Measurements from ENCODE around the gene CHRNG. TPM values are rescaled to one million over a fixed set of nuclear protein-coding genes. Genes with fewer than 3 reads are reported as not detected.

Gene CHRNG
- total and polyA plus RNA-seq, 2 donors (not counting 3 experiments of a cell fraction or from before 2014, with no cell fraction given), result not detected

GRCh38 chr2:232586943-232587505 lies 47.5 kb downstream of the CHRNG start:
- DNase-seq (ENCODE audit: low read depth, low spot score), result no peak
- no TSS peak for BruUV-seq (replicated peaks)
- H3K4me2 ChIP-seq (ENCODE audit: insufficient read depth, low read length), result no peak overlapping the region
- no peaks in the 10 kb centered on the region for H3K9me1 ChIP-seq (replicated peaks; ENCODE audit: control insufficient read depth, extremely low read depth, insufficient read depth, low read length)
- ChIA-PET CTCF (interaction anchor here (0.7 kb wide), 1 partner anchor 10 kb away, joined by 3 read pairs; no protein-coding TSS in a partner anchor), POLR2A (no interaction called here)
- no peaks in the 10 kb centered on the region for H4K20me1 ChIP-seq (replicated peaks; ENCODE audit: control insufficient read depth, extremely low read depth, insufficient read depth, low read length)
- H3K4me1 ChIP-seq (ENCODE audit: control insufficient read depth, extremely low read depth, insufficient read depth, low read length), result no peaks in the 10 kb centered on the region
- H3K36me3 ChIP-seq (ENCODE audit: control insufficient read depth in 2 of 2, extremely low read depth in 1 of 2, insufficient read depth in 2 of 2, low read length in 2 of 2), result no peaks in the 10 kb centered on the region
- no peak for FAIRE-seq
- intact Hi-C loops (cut with micrococcal nuclease), result no loop called here
- dilution Hi-C loops (cut with MboI; ENCODE audit: extremely low pct_ligation_motif_present, low sequenced_read_pairs), result no loop called here
- no peak overlapping the region for H3K4me3 ChIP-seq (replicated peaks in 1 of 3; ENCODE audit: insufficient read depth in 1 of 3, low read depth in 1 of 3, low read length in 3 of 3)
- no peaks in the 10 kb centered on the region for H3K79me2 ChIP-seq (ENCODE audit: control insufficient read depth, insufficient read depth, low read length)
- H3K27me3 ChIP-seq (ENCODE audit: control insufficient read depth in 2 of 2, insufficient read depth in 2 of 2, low read length in 2 of 2), result no peaks in the 10 kb centered on the region
- H3K27ac ChIP-seq (ENCODE audit: insufficient read depth, low read depth, low read length), result no peak overlapping the region
- no peaks in the 10 kb centered on the region for H3K9me3 ChIP-seq (replicated peaks; ENCODE audit: control insufficient read depth, insufficient read depth, low read length)
- no peak overlapping the region for H3K9ac ChIP-seq (replicated peaks; ENCODE audit: extremely low read depth, insufficient read depth, low read length)
- H2AFZ ChIP-seq (ENCODE audit: low read depth, low read length), result no peak overlapping the region
- TF ChIP-seq FOS (IDR thresholded peaks at IDR 0.05; ENCODE audit: borderline replicate concordance, insufficient read depth, low read length) (no peak), GATA2 (IDR thresholded peaks at IDR 0.05; ENCODE audit: insufficient read depth, insufficient read length, low read depth, low read length) (no peak), EZH2 (IDR thresholded peaks at IDR 0.05; ENCODE audit: borderline replicate concordance, low read depth, low read length, severe bottlenecking) (no peak), MYC (IDR thresholded peaks at IDR 0.05; ENCODE audit: low read depth, low read length) (no peak), MAX (IDR thresholded peaks at IDR 0.05; ENCODE audit: insufficient read depth, insufficient read length) (no peak), POLR2AphosphoS5 (IDR thresholded peaks at IDR 0.05; ENCODE audit: insufficient read depth, low read depth, low read length) (no peak), JUN (IDR thresholded peaks at IDR 0.05; ENCODE audit: borderline replicate concordance, insufficient read depth, insufficient read length, low read depth) (no peak), POLR2A (IDR thresholded peaks at IDR 0.05; ENCODE audit: low read depth, low read length) (no peak), CTCF (IDR thresholded peaks at IDR 0.05; ENCODE audit: extremely low read depth in 1 of 2, insufficient read depth in 1 of 2, low read depth in 1 of 2, low read length in 2 of 2) (no peak)

All from endothelial cell of umbilical vein (primary cell).